Measurements from ENCODE around the gene PRKCB.
"Not testable (repeated sequence)": the region's sequence is repeated elsewhere in the genome, so short reads cannot be mapped to it uniquely, and the experiment has no call there.

Gene PRKCB

GRCh38 chr16:24189941-24190340, 354.2 kb downstream of the PRKCB start:
- no peak for DNase-seq

GRCh38 chr16:24191876-24192402, 356.2 kb downstream of the PRKCB start:
- DNase-seq, result no peak

GRCh38 chr16:24195221-24195620, 359.4 kb downstream of the PRKCB start:
- DNase-seq, result no peak

GRCh38 chr16:24198807-24199533, 363.2 kb downstream of the PRKCB start:
- DNase-seq, result no peak

GRCh38 chr16:24203675-24204074, 367.9 kb downstream of the PRKCB start:
- no peak for DNase-seq

- no peak for DNase-seq
Observed at GRCh38 chr16:24204150-24204665, 368.4 kb downstream of the PRKCB start.

- DNase-seq, result no peak
Observed at GRCh38 chr16:24206926-24207325, 371.1 kb downstream of the PRKCB start.

- no peak for DNase-seq
Observed at GRCh38 chr16:24208710-24209109, 372.9 kb downstream of the PRKCB start.

GRCh38 chr16:24214992-24215391, 379.2 kb downstream of the PRKCB start:
- no peak for DNase-seq

GRCh38 chr16:24216961-24217360, 381.2 kb downstream of the PRKCB start:
- no peak for DNase-seq

GRCh38 chr16:24217461-24217860, 381.7 kb downstream of the PRKCB start:
- no peak for DNase-seq

GRCh38 chr16:24218299-24218698, 382.5 kb downstream of the PRKCB start:
- no peak for DNase-seq

- no peak for DNase-seq
Observed at GRCh38 chr16:24221219-24221618, 385.4 kb downstream of the PRKCB start.

GRCh38 chr16:24228514-24228913, 392.7 kb downstream of the PRKCB start:
- DNase-seq, result no peak

- DNase-seq, result no peak
Observed at GRCh38 chr16:24232936-24233335, 397.2 kb downstream of the PRKCB start.

- no peak for DNase-seq
Observed at GRCh38 chr16:24234737-24235136, 399.0 kb downstream of the PRKCB start.

GRCh38 chr16:24235806-24236205, 400.0 kb downstream of the PRKCB start:
- no peak for DNase-seq

- DNase-seq, result not testable (repeated sequence)
Observed at GRCh38 chr16:24238846-24239245, 403.1 kb downstream of the PRKCB start.

GRCh38 chr16:24246911-24247607, 411.3 kb downstream of the PRKCB start:
- DNase-seq, result no peak

GRCh38 chr16:24253192-24253591, 417.4 kb downstream of the PRKCB start:
- no peak for DNase-seq

- DNase-seq, result no peak
Observed at GRCh38 chr16:24255456-24256371, 419.9 kb downstream of the PRKCB start, which contains the start of gene CACNG3. Gene CACNG3, plus strand, starts transcription at chr16:24256335. Its CDS starts 420 bp downstream, at chr16:24256755.

GRCh38 chr16:24257958-24258357, 422.2 kb downstream of the PRKCB start:
- DNase-seq, result no peak

- no peak for DNase-seq
Observed at GRCh38 chr16:24258791-24259190, 423.0 kb downstream of the PRKCB start.

Data from NCI-H1417 treated with DMSO at 0.1 percent for 48 hours (cell line).